B cell (primary cell): ENCODE data around the gene KRTAP20-1. TPM values are rescaled to one million over a fixed set of nuclear protein-coding genes. Genes with fewer than 3 reads are reported as not detected.

Experiments used
- ATAC-seq: fragments of 200-7000 bp; cut with Tn5 transposase; one replicate; pipeline ENCODE4 v1.10.0; 2021; ENCODE audit warnings: low read depth, mild to moderate bottlenecking, moderate number of reproducible peaks, moderate library complexity
- CTCF ChIA-PET: fragments of 350-600 bp; sonication (Branson Sonifier 250); formaldehyde crosslinking; loops from one replicate; lab custom pipeline; 2021; ENCODE audit warnings: antibody characterized with exemption, inconsistent platforms; lab: Charles Lee
- POLR2A ChIA-PET: fragments of 350-600 bp; sonication (Branson Sonifier 250); formaldehyde crosslinking; loops from one replicate; lab custom pipeline; 2021; ENCODE audit warnings: antibody characterized with exemption; lab: Charles Lee
- DNase-seq: peaks from one replicate; pipeline ENCODE4 v3.0.0; 2013
- H2AFZ ChIP-seq: 2 replicates; pipeline ENCODE4 v1.6.1; 2012; ENCODE audit warnings: mild to moderate bottlenecking, low read depth, low read length; ENCODE audit not compliant: insufficient read depth, poor library complexity, severe bottlenecking
- H3K27ac ChIP-seq, 2 donors: 1 replicate in 1 of 2; 2 replicates in 1 of 2; pipeline ENCODE4 v1.5.1; 2012 to 2013; ENCODE audit warnings: low read length in 2 of 2, mild to moderate bottlenecking in 2 of 2, moderate library complexity in 1 of 2
- H3K27me3 ChIP-seq, 4 experiments: fragments of 200-600 bp in 1 of 4; sonication (generic) in 1 of 4; replicated peaks in 1 of 4; 1 replicate in 2 of 4; 2 replicates in 2 of 4; pipeline versions ENCODE4 v1.6.1 to v1.7.0; 2013 to 2016; ENCODE audit warnings: low read length in 3 of 4, mild to moderate bottlenecking in 2 of 4, mixed read lengths in 1 of 4, moderate library complexity in 1 of 4; ENCODE audit not compliant: insufficient read depth in 4 of 4, control insufficient read depth in 3 of 4; ENCODE audit errors: control extremely low read depth in 1 of 4
- H3K36me3 ChIP-seq, 2 experiments: replicated peaks in 1 of 2; 1 replicate in 1 of 2; 2 replicates in 1 of 2; pipeline versions ENCODE4 v1.6.1 to v1.7.1; 2013; ENCODE audit warnings: low read length in 1 of 2; ENCODE audit not compliant: insufficient read depth in 2 of 2, control insufficient read depth in 1 of 2; ENCODE audit errors: control extremely low read depth in 1 of 2, extremely low read depth in 1 of 2
- H3K4me1 ChIP-seq, 2 donors: fragments of 200-600 bp in 1 of 2; sonication (generic) in 1 of 2; 1 replicate in 1 of 2; 2 replicates in 1 of 2; pipeline versions ENCODE4 v1.5.1 to v1.6.1; 2013 to 2017; ENCODE audit warnings: low read length in 2 of 2; ENCODE audit not compliant: control insufficient read depth in 2 of 2, insufficient read depth in 2 of 2
- H3K4me2 ChIP-seq: replicated peaks from 2 replicates; pipeline ENCODE3; 2012; ENCODE audit warnings: mild to moderate bottlenecking, low read depth, low read length; ENCODE audit not compliant: poor library complexity, severe bottlenecking
- H3K4me3 ChIP-seq, 5 experiments: fragments of 200-600 bp in 1 of 5; sonication (generic) in 1 of 5; 1 replicate in 3 of 5; 2 replicates in 2 of 5; pipeline versions ENCODE4 v1.5.1 to v1.7.0; 2011 to 2016; ENCODE audit warnings: low read length in 4 of 5, mild to moderate bottlenecking in 4 of 5, low read depth in 2 of 5, control low read depth in 1 of 5, moderate library complexity in 1 of 5; ENCODE audit not compliant: insufficient read depth in 1 of 5; ENCODE audit errors: control extremely low read depth in 1 of 5, extremely low read depth in 1 of 5
- H3K79me2 ChIP-seq: fragments of 200-600 bp; sonication (generic); one replicate; pipeline ENCODE4 v1.6.0; 2016; ENCODE audit warnings: low read length; ENCODE audit not compliant: control insufficient read depth, insufficient read depth
- H3K9ac ChIP-seq: fragments of 200-600 bp; sonication (generic); 2 replicates; pipeline ENCODE4 v1.6.1; 2017; ENCODE audit warnings: mild to moderate bottlenecking, low read length, moderate library complexity
- H3K9me3 ChIP-seq, 3 donors: one replicate each; pipeline versions ENCODE4 v1.6.1 to v1.7.1; 2013; ENCODE audit warnings: low read length in 2 of 3; ENCODE audit not compliant: control insufficient read depth in 2 of 3, insufficient read depth in 1 of 3; ENCODE audit errors: control extremely low read depth in 1 of 3
- H4K20me1 ChIP-seq: 2 replicates; pipeline ENCODE4 v1.6.0; 2012; ENCODE audit warnings: mild to moderate bottlenecking, low read length; ENCODE audit not compliant: insufficient read depth, control insufficient read depth, poor library complexity, severe bottlenecking
- H3K27ac Mint-ChIP-seq: one replicate; pipeline ENCODE4 v1.8.0; 2021; ENCODE audit warnings: mixed read lengths
- H3K27me3 Mint-ChIP-seq: one replicate; pipeline ENCODE4 v1.8.0; 2021; ENCODE audit warnings: mixed read lengths
- H3K4me1 Mint-ChIP-seq: one replicate; pipeline ENCODE4 v1.8.0; 2021; ENCODE audit warnings: mixed read lengths
- H3K4me3 Mint-ChIP-seq: one replicate; pipeline ENCODE4 v1.8.0; 2021; ENCODE audit warnings: mixed read lengths
- H3K9me3 Mint-ChIP-seq: one replicate; pipeline ENCODE4 v1.8.0; 2022; ENCODE audit warnings: mixed read lengths; ENCODE audit not compliant: insufficient read depth
- CTCF ChIP-seq: fragments of 200-600 bp; IDR thresholded peaks from one replicate; pipeline ENCODE4 v1.8.0; 2022; ENCODE audit warnings: antibody characterized with exemption, mild to moderate bottlenecking
- EZH2 ChIP-seq: IDR thresholded peaks from 2 replicates; pipeline ENCODE4 v1.6.1; 2012; ENCODE audit warnings: borderline replicate concordance, low read depth, mild to moderate bottlenecking, moderate library complexity, low read length; ENCODE audit not compliant: insufficient read depth, poor library complexity, severe bottlenecking
- WGBS: methylation state at CpG from one replicate; pipeline ENCODE4 v1.1.5; 2013; ENCODE audit warnings: missing lambda C conversion rate; ENCODE audit not compliant: insufficient coverage; 5-methylcytosine and 5-hydroxymethylcytosine counted together
- intact Hi-C: fragments of 100-400 bp; cut with micrococcal nuclease; formaldehyde crosslinking; loops from one replicate; pipeline ENCODE4 v1.10.0; 2022
- polyA plus RNA-seq: library from polyadenylated mRNA; depleted of rRNA; stranded (reverse); fragments of >200 nt; gene quantifications from 2 replicates; pipeline ENCODE4 v1.2.3, GENCODE V29; 2012
- total RNA-seq, 2 donors: library from RNA; stranded (reverse); fragments of 120-200 nt in 1 of 2; gene quantifications; 1 replicate in 1 of 2; 2 replicates in 1 of 2; pipeline versions ENCODE4 v1.2.3 to v1.2.4, GENCODE V29; 2013 to 2022

Gene KRTAP20-1
- total and polyA plus RNA-seq, 2 donors (not counting 1 experiment from before 2014, with no cell fraction given): not detected

- WGBS: 91% methylated on average over 3 of the region's 3 CpGs
- no peak overlapping the region for H3K9ac ChIP-seq
- no peak for TF ChIP-seq CTCF
- no peak for TF ChIP-seq EZH2
- ATAC-seq: no peak
- POLR2A ChIA-PET: no interaction called here
- H3K36me3 ChIP-seq: no peaks in the 10 kb centered on the region
- no peaks in the 10 kb centered on the region for H3K27me3 Mint-ChIP-seq
- no peaks in the 10 kb centered on the region for H4K20me1 ChIP-seq
- H3K79me2 ChIP-seq: no peaks in the 10 kb centered on the region
- no peak overlapping the region for H3K27ac ChIP-seq
- no peak overlapping the region for H3K4me3 Mint-ChIP-seq
- no peaks in the 10 kb centered on the region for H3K9me3 Mint-ChIP-seq
- H3K27me3 ChIP-seq: no peaks in the 10 kb centered on the region
- H2AFZ ChIP-seq: no peak overlapping the region
- no peak for DNase-seq
- intact Hi-C loops: no loop called here
- no peak overlapping the region for H3K4me3 ChIP-seq
- H3K27ac Mint-ChIP-seq: no peak overlapping the region
- no peaks in the 10 kb centered on the region for H3K4me1 Mint-ChIP-seq
- H3K4me2 ChIP-seq: no peak overlapping the region
- CTCF ChIA-PET: no interaction called here
- no peaks in the 10 kb centered on the region for H3K4me1 ChIP-seq
- peaks cover 0 to 16% (median 2%) of the 10 kb centered on the region in 3 donors for H3K9me3 ChIP-seq
Measured at GRCh38 chr21:30623362-30623761, 7.1 kb downstream of the KRTAP20-1 start.

GRCh38 chr21:30625449-30626165 is 9.4 kb downstream of the KRTAP20-1 start:
- H3K27me3 Mint-ChIP-seq: no peaks in the 10 kb centered on the region
- Histone ChIP-seq H3K4me2 (no peak overlapping the region), H3K9ac (no peak overlapping the region), H3K27ac (no peak overlapping the region), H3K27me3 (no peaks in the 10 kb centered on the region), H3K79me2 (no peaks in the 10 kb centered on the region), H3K36me3 (no peaks in the 10 kb centered on the region), H4K20me1 (no peaks in the 10 kb centered on the region), H3K9me3 (peaks cover 0 to 14% (median 2%) of the 10 kb centered on the region in 3 donors), H3K4me3 (no peak overlapping the region), H3K4me1 (no peaks in the 10 kb centered on the region), H2AFZ (no peak overlapping the region)
- CTCF ChIA-PET: no interaction called here
- H3K4me1 Mint-ChIP-seq: no peaks in the 10 kb centered on the region
- peaks cover 2% of the 10 kb centered on the region for H3K9me3 Mint-ChIP-seq
- POLR2A ChIA-PET: no interaction called here
- no peak for DNase-seq
- TF ChIP-seq EZH2 (no peak), CTCF (no peak)
- WGBS: 76% methylated on average over 3 of the region's 4 CpGs
- ATAC-seq: no peak
- no peak overlapping the region for H3K27ac Mint-ChIP-seq
- intact Hi-C loops: no loop called here
- no peak overlapping the region for H3K4me3 Mint-ChIP-seq
